Thyroid gland (tissue), 4 donors: ENCODE measurements around the gene SHCBP1L.

Experiments used
- CTCF ChIP-seq, 6 experiments: fragments of 200-600 bp in 3 of 6; fragments of 450-650 bp in 3 of 6; sonication (generic) in 3 of 6; IDR thresholded peaks; one replicate each; pipeline ENCODE4 v1.5.1; 2016 to 2019; ENCODE audit warnings: antibody characterized with exemption in 6 of 6, mild to moderate bottlenecking in 2 of 6, inconsistent platforms in 1 of 6, moderate library complexity in 1 of 6
- POLR2A ChIP-seq, 2 donors: fragments of 450-650 bp; IDR thresholded peaks; one replicate each; pipeline ENCODE4 v1.6.1; 2017; ENCODE audit warnings: antibody characterized with exemption in 2 of 2, mild to moderate bottlenecking in 2 of 2, moderate library complexity in 1 of 2

- TF ChIP-seq CTCF (IDR thresholded peaks at IDR 0.05) (no peak), POLR2A (IDR thresholded peaks at IDR 0.05) (no peak)
Measured at GRCh38 chr1:182886985-182887384, 66.0 kb downstream of the SHCBP1L start.
